Gastrocnemius medialis (tissue), 4 donors: ENCODE data around the gene CHD6. TPM values are rescaled to one million over a fixed set of nuclear protein-coding genes. Genes with fewer than 3 reads are reported as not detected.

Source experiments
- ATAC-seq, 2 donors: fragments of 150-250 bp; one replicate each; pipeline ENCODE4 v1.9.1; 2016
- DNase-seq, 2 donors: peaks; one replicate each; pipeline ENCODE4 v3.0.0-alpha.2; 2019
- H3K27ac ChIP-seq, 4 donors: fragments of 200-600 bp; sonication (generic); 1 replicate in 1 of 4; 2 replicates in 3 of 4; pipeline ENCODE4 v1.5.1; 2016 to 2018; ENCODE audit warnings: mild to moderate bottlenecking in 2 of 4, moderate library complexity in 1 of 4
- H3K27me3 ChIP-seq, 3 donors: fragments of 200-600 bp; sonication (generic) in 2 of 3; 1 replicate in 1 of 3; 2 replicates in 2 of 3; pipeline versions ENCODE4 v1.5.1 to v1.6.0; 2016 to 2019; ENCODE audit warnings: mild to moderate bottlenecking in 1 of 3, moderate library complexity in 1 of 3
- H3K36me3 ChIP-seq, 2 donors: fragments of 200-600 bp; sonication (generic) in 1 of 2; one replicate each; pipeline ENCODE4 v1.5.1; 2017 to 2018
- H3K4me1 ChIP-seq, 2 donors: fragments of 200-600 bp; sonication (generic) in 1 of 2; one replicate each; pipeline ENCODE4 v1.5.1; 2016 to 2017; ENCODE audit warnings: mild to moderate bottlenecking in 2 of 2
- H3K4me3 ChIP-seq, 4 donors: fragments of 200-600 bp; sonication (generic) in 3 of 4; 1 replicate in 1 of 4; 2 replicates in 3 of 4; pipeline ENCODE4 v1.5.1; 2016 to 2019; ENCODE audit warnings: mild to moderate bottlenecking in 2 of 4
- H3K9me3 ChIP-seq, 3 donors: fragments of 200-600 bp; sonication (generic) in 2 of 3; 1 replicate in 1 of 3; 2 replicates in 2 of 3; pipeline ENCODE4 v1.5.1; 2016 to 2019
- CTCF ChIP-seq, 5 experiments: fragments of 450-650 bp in 3 of 5; fragments of 200-600 bp in 2 of 5; sonication (generic) in 2 of 5; IDR thresholded peaks in 4 of 5; conservative IDR thresholded peaks in 1 of 5; 1 replicate in 4 of 5; 2 replicates in 1 of 5; pipeline ENCODE4 v1.5.1; 2016 to 2019; ENCODE audit warnings: antibody characterized with exemption in 5 of 5, mild to moderate bottlenecking in 3 of 5, moderate library complexity in 3 of 5
- POLR2A ChIP-seq, 2 donors: fragments of 450-650 bp; IDR thresholded peaks; one replicate each; pipeline ENCODE4 v1.6.1; 2017; ENCODE audit warnings: antibody characterized with exemption in 2 of 2, mild to moderate bottlenecking in 2 of 2, moderate library complexity in 2 of 2
- in situ Hi-C, 4 donors: fragments of 200-750 bp; cut with MboI; loops; one replicate each; pipeline versions ENCODE4 v1.15.0 to v1.8.0; 2017; ENCODE audit warnings: low sequenced_read_pairs in 4 of 4
- intact Hi-C: fragments of 100-400 bp; cut with DNase I; formaldehyde crosslinking; loops from one replicate; pipeline ENCODE4 v1.15.1; 2023; ENCODE audit warnings: low total_unique reads
- total RNA-seq, 4 donors: library from RNA; depleted of rRNA; stranded (reverse); fragments of >200 nt; gene quantifications; one replicate each; pipeline versions ENCODE4 v1.1.0 to v1.2.3, GENCODE V29; 2016

Gene CHD6
- total RNA-seq, 4 donors from 2014 or later: 12.8 to 33.7 (median 19.2) TPM

GRCh38 chr20:41547221-41547620 lies 71.0 kb downstream of the CHD6 start:
- no peak overlapping the region for H3K4me3 ChIP-seq
- intact Hi-C loops (no loop called here), in situ Hi-C loops (no loop called here)
- no peaks in the 10 kb centered on the region for H3K36me3 ChIP-seq
- H3K9me3 ChIP-seq: no peaks in the 10 kb centered on the region
- no peak for DNase-seq
- no peak overlapping the region for H3K27ac ChIP-seq
- H3K4me1 ChIP-seq: peaks cover 0 to 16% of the 10 kb centered on the region in 2 donors
- no peak for TF ChIP-seq CTCF (IDR thresholded peaks at IDR 0.05 in 4 of 5, conservative IDR thresholded peaks at IDR 0.05 in 1 of 5)
- TF ChIP-seq POLR2A (IDR thresholded peaks at IDR 0.05): no peak
- H3K27me3 ChIP-seq: no peaks in the 10 kb centered on the region
- ATAC-seq: no peak

- Histone ChIP-seq H3K27me3 (no peaks in the 10 kb centered on the region), H3K4me1 (peaks cover 0 to 16% of the 10 kb centered on the region in 2 donors), H3K36me3 (no peaks in the 10 kb centered on the region), H3K9me3 (no peaks in the 10 kb centered on the region), H3K4me3 (no peak overlapping the region), H3K27ac (no peak overlapping the region)
- in situ Hi-C loops: no loop called here
- DNase-seq (no peak), ATAC-seq (no peak)
- intact Hi-C loops: no loop called here
- TF ChIP-seq POLR2A (IDR thresholded peaks at IDR 0.05): no peak
- no peak for TF ChIP-seq CTCF (IDR thresholded peaks at IDR 0.05 in 4 of 5, conservative IDR thresholded peaks at IDR 0.05 in 1 of 5)
Observed at GRCh38 chr20:41546535-41546934, 71.6 kb downstream of the CHD6 start.

GRCh38 chr20:41544472-41544871 lies 73.7 kb downstream of the CHD6 start:
- in situ Hi-C loops (no loop called here), intact Hi-C loops (no loop called here)
- no peaks in the 10 kb centered on the region for H3K36me3 ChIP-seq
- ATAC-seq: no peak
- no peak overlapping the region for H3K4me3 ChIP-seq
- peaks cover 0 to 26% of the 10 kb centered on the region in 2 donors for H3K4me1 ChIP-seq
- H3K27ac ChIP-seq: no peak overlapping the region
- no peaks in the 10 kb centered on the region for H3K27me3 ChIP-seq
- no peak for TF ChIP-seq CTCF (IDR thresholded peaks at IDR 0.05 in 4 of 5, conservative IDR thresholded peaks at IDR 0.05 in 1 of 5)
- no peak for TF ChIP-seq POLR2A (IDR thresholded peaks at IDR 0.05)
- no peaks in the 10 kb centered on the region for H3K9me3 ChIP-seq
- no peak for DNase-seq

- no peak overlapping the region for H3K27ac ChIP-seq
- intact Hi-C loops: no loop called here
- no peak overlapping the region for H3K4me3 ChIP-seq
Observed at GRCh38 chr20:41540918-41541317, 77.3 kb downstream of the CHD6 start.

More at GRCh38 chr20:41540918-41541317, 77.3 kb downstream of the CHD6 start:
- DNase-seq (no peak), ATAC-seq (no peak)
- H3K36me3 ChIP-seq: no peaks in the 10 kb centered on the region
- TF ChIP-seq POLR2A (IDR thresholded peaks at IDR 0.05) (no peak), CTCF (IDR thresholded peaks at IDR 0.05 in 4 of 5, conservative IDR thresholded peaks at IDR 0.05 in 1 of 5) (no peak)
- H3K27me3 ChIP-seq: no peaks in the 10 kb centered on the region
- in situ Hi-C loops: no loop called here
- no peaks in the 10 kb centered on the region for H3K9me3 ChIP-seq
- H3K4me1 ChIP-seq: peaks cover 0 to 26% of the 10 kb centered on the region in 2 donors
